GM19438 (cell line): Measurements from ENCODE around the gene ZNF593.

Source experiments
- ATAC-seq: cut with Tn5 transposase; IDR thresholded peaks from one replicate; pipeline ENCODE4 v1.9.1; 2021; ENCODE audit warnings: low read depth; ENCODE audit not compliant: unreplicated experiment

ZNF593 gene

GRCh38 chr1:26145960-26146294 lies 23.8 kb upstream of the ZNF593 start:
- ATAC-seq: no peak

GRCh38 chr1:26148887-26149286 lies 20.8 kb upstream of the ZNF593 start:
- ATAC-seq: no peak

- no peak for ATAC-seq
These were observed 15.7 kb upstream of the ZNF593 start for GRCh38 chr1:26153966-26154532.

GRCh38 chr1:26154750-26155149 lies 15.0 kb upstream of the ZNF593 start:
- ATAC-seq: no peak

GRCh38 chr1:26155370-26156284 lies 14.1 kb upstream of the ZNF593 start:
- no peak for ATAC-seq

GRCh38 chr1:26156285-26157038 lies 13.2 kb upstream of the ZNF593 start:
- no peak for ATAC-seq

GRCh38 chr1:26158271-26158907 lies 11.3 kb upstream of the ZNF593 start:
- ATAC-seq: no peak

- no peak for ATAC-seq
These were observed 10.6 kb upstream of the ZNF593 start, which contains the start of gene FAM110D for GRCh38 chr1:26158908-26159742. Gene FAM110D, plus strand, starts transcription at chr1:26159079. Its CDS starts 2,213 bp downstream, at chr1:26161292.

- ATAC-seq: no peak
These were observed 10.0 kb upstream of the ZNF593 start for GRCh38 chr1:26159743-26160039.

GRCh38 chr1:26160527-26161414 lies 8.9 kb upstream of the ZNF593 start:
- ATAC-seq: no peak

GRCh38 chr1:26161415-26162219 lies 8.1 kb upstream of the ZNF593 start:
- ATAC-seq: no peak

GRCh38 chr1:26162220-26162709 lies 7.4 kb upstream of the ZNF593 start:
- no peak for ATAC-seq

- no peak for ATAC-seq
These were observed 6.0 kb upstream of the ZNF593 start for GRCh38 chr1:26163684-26164035.

- ATAC-seq: no peak
These were observed 5.5 kb upstream of the ZNF593 start for GRCh38 chr1:26164036-26164860.

GRCh38 chr1:26164861-26165842 lies 4.6 kb upstream of the ZNF593 start:
- ATAC-seq: no peak

- ATAC-seq: no peak
These were observed 2.9 kb upstream of the ZNF593 start for GRCh38 chr1:26166719-26167281.
